Activated B cell treated with CpG ODN at 0.5 μM for 24 hours (primary cell): ENCODE data around the gene ZBED1. TPM values are rescaled to one million over a fixed set of nuclear protein-coding genes. Genes with fewer than 3 reads are reported as not detected.

Source experiments
- ATAC-seq: fragments of 200-7000 bp; cut with Tn5 transposase; one replicate; pipeline ENCODE4 v1.10.0; 2021; ENCODE audit warnings: low read depth, mild to moderate bottlenecking, moderate library complexity
- CTCF ChIA-PET: fragments of 350-600 bp; sonication (Branson Sonifier 250); formaldehyde crosslinking; loops from one replicate; lab custom pipeline; 2021; ENCODE audit warnings: antibody characterized with exemption; lab: Charles Lee
- POLR2A ChIA-PET: fragments of 350-600 bp; sonication (Branson Sonifier 250); formaldehyde crosslinking; loops from one replicate; lab custom pipeline; 2021; ENCODE audit warnings: antibody characterized with exemption; lab: Charles Lee
- DNase-seq: peaks from one replicate; pipeline ENCODE4 v3.0.0; 2022
- H3K27ac Mint-ChIP-seq: one replicate; pipeline ENCODE4 v1.8.0; 2020; ENCODE audit warnings: mixed read lengths
- H3K27me3 Mint-ChIP-seq: one replicate; pipeline ENCODE4 v1.8.0; 2021; ENCODE audit warnings: mixed read lengths
- H3K36me3 Mint-ChIP-seq: one replicate; pipeline ENCODE4 v1.8.0; 2021; ENCODE audit warnings: low read depth, mixed read lengths
- H3K4me1 Mint-ChIP-seq: one replicate; pipeline ENCODE4 v1.8.0; 2021; ENCODE audit warnings: mixed read lengths
- H3K4me3 Mint-ChIP-seq: one replicate; pipeline ENCODE4 v1.8.0; 2020; ENCODE audit warnings: mild to moderate bottlenecking, mixed read lengths
- H3K9me3 Mint-ChIP-seq: one replicate; pipeline ENCODE4 v1.8.0; 2020; ENCODE audit warnings: mixed read lengths
- CTCF ChIP-seq: fragments of 200-600 bp; IDR thresholded peaks from one replicate; pipeline ENCODE4 v1.8.0; 2022; ENCODE audit warnings: antibody characterized with exemption, mild to moderate bottlenecking
- intact Hi-C: fragments of 100-400 bp; cut with micrococcal nuclease; formaldehyde crosslinking; loops from one replicate; pipeline ENCODE4 v1.15.1; 2024
- total RNA-seq: library from RNA; stranded (reverse); gene quantifications from 2 replicates; pipeline ENCODE4 v1.2.3, GENCODE V29; 2022

ZBED1 gene
- total RNA-seq, 1 donor from 2014 or later = 50.1 TPM

GRCh38 chrX:2497961-2498780, 2.6 kb downstream of the ZBED1 start:
- ATAC-seq (no peak), DNase-seq (no peak)
- intact Hi-C loops = loop anchor here (5.0 kb wide), 1 partner anchor 34 kb away; no protein-coding TSS in a partner anchor
- ChIA-PET CTCF (no interaction called here), POLR2A (no interaction called here)
- Mint-ChIP-seq H3K27ac (peak overlapping the region; percentile 74), H3K4me1 (peaks cover 33% of the 10 kb centered on the region), H3K4me3 (peak overlapping the region; percentile 41), H3K9me3 (no peaks in the 10 kb centered on the region), H3K36me3 (peaks cover 17% of the 10 kb centered on the region), H3K27me3 (no peaks in the 10 kb centered on the region)
- no peak for TF ChIP-seq CTCF

- no peak for DNase-seq
- H3K27me3 Mint-ChIP-seq = no peaks in the 10 kb centered on the region
- ChIA-PET CTCF (no interaction called here), POLR2A (no interaction called here)
- no peak for TF ChIP-seq CTCF
- no peak overlapping the region for H3K27ac Mint-ChIP-seq
- no peak overlapping the region for H3K4me3 Mint-ChIP-seq
- H3K9me3 Mint-ChIP-seq = no peaks in the 10 kb centered on the region
- H3K4me1 Mint-ChIP-seq = peaks cover 49% of the 10 kb centered on the region
- no peak for ATAC-seq
- intact Hi-C loops = loop anchor here (5.0 kb wide), 1 partner anchor 37 kb away; no protein-coding TSS in a partner anchor
- H3K36me3 Mint-ChIP-seq = peaks cover 35% of the 10 kb centered on the region
These were observed 5.2 kb downstream of the ZBED1 start for GRCh38 chrX:2495595-2495994.

GRCh38 chrX:2492531-2493218, 8.1 kb downstream of the ZBED1 start:
- no peak for TF ChIP-seq CTCF
- no peak for ATAC-seq
- no peaks in the 10 kb centered on the region for H3K27me3 Mint-ChIP-seq
- DNase-seq = no peak
- intact Hi-C loops = no loop called here
- no peaks in the 10 kb centered on the region for H3K9me3 Mint-ChIP-seq
- POLR2A ChIA-PET = no interaction called here
- H3K4me3 Mint-ChIP-seq = no peak overlapping the region
- no peak overlapping the region for H3K27ac Mint-ChIP-seq
- H3K36me3 Mint-ChIP-seq = peaks cover 55% of the 10 kb centered on the region
- peaks cover 26% of the 10 kb centered on the region for H3K4me1 Mint-ChIP-seq
- CTCF ChIA-PET = no interaction called here

- ATAC-seq (no peak), DNase-seq (no peak)
- Mint-ChIP-seq H3K4me3 (no peak overlapping the region), H3K9me3 (no peaks in the 10 kb centered on the region), H3K27ac (no peak overlapping the region), H3K27me3 (no peaks in the 10 kb centered on the region), H3K36me3 (peaks cover 63% of the 10 kb centered on the region), H3K4me1 (peaks cover 16% of the 10 kb centered on the region)
- CTCF ChIA-PET = no interaction called here
- POLR2A ChIA-PET = no interaction called here
- intact Hi-C loops = no loop called here
- no peak for TF ChIP-seq CTCF
These were observed 10.1 kb downstream of the ZBED1 start for GRCh38 chrX:2490634-2491033.
